NCI-H69 (cell line): ENCODE measurements around the gene DYSF.
A peak's percentile ranks its signal among the peaks of the same experiment; 100 is the strongest.

Experiments
- DNase-seq: peaks from one replicate; lab custom pipeline; 2025; lab: John Stamatoyannopoulos, UW

The DYSF gene

GRCh38 chr2:71603311-71603811 lies 150.0 kb downstream of the DYSF start:
- DNase-seq = no peak

GRCh38 chr2:71603851-71604725 lies 150.7 kb downstream of the DYSF start:
- no peak for DNase-seq

GRCh38 chr2:71604726-71605120 lies 151.4 kb downstream of the DYSF start:
- no peak for DNase-seq

GRCh38 chr2:71605173-71605641 lies 151.8 kb downstream of the DYSF start:
- peak; percentile 18 for DNase-seq

GRCh38 chr2:71605781-71606241 lies 152.4 kb downstream of the DYSF start:
- DNase-seq = peak; percentile 25

GRCh38 chr2:71606244-71606643 lies 152.9 kb downstream of the DYSF start:
- no peak for DNase-seq

- DNase-seq = no peak
Observed at GRCh38 chr2:71607151-71607889, 154.0 kb downstream of the DYSF start.

GRCh38 chr2:71608034-71608433 lies 154.7 kb downstream of the DYSF start:
- no peak for DNase-seq

- DNase-seq = no peak
Observed at GRCh38 chr2:71608441-71608840, 155.1 kb downstream of the DYSF start.

- DNase-seq = no peak
Observed at GRCh38 chr2:71609029-71609428, 155.7 kb downstream of the DYSF start.

GRCh38 chr2:71609441-71609840 lies 156.1 kb downstream of the DYSF start:
- DNase-seq = no peak

- DNase-seq = peak; percentile 6
Observed at GRCh38 chr2:71609958-71610357, 156.6 kb downstream of the DYSF start.

- DNase-seq = no peak
Observed at GRCh38 chr2:71610671-71611070, 157.3 kb downstream of the DYSF start.

- no peak for DNase-seq
Observed at GRCh38 chr2:71611247-71611646, 157.9 kb downstream of the DYSF start.

- no peak for DNase-seq
Observed at GRCh38 chr2:71611781-71612527, 158.6 kb downstream of the DYSF start.

GRCh38 chr2:71612581-71613402 lies 159.4 kb downstream of the DYSF start:
- DNase-seq = no peak

- DNase-seq = no peak
Observed at GRCh38 chr2:71613403-71613952, 160.1 kb downstream of the DYSF start.

GRCh38 chr2:71613953-71614925 lies 160.9 kb downstream of the DYSF start:
- no peak for DNase-seq

- no peak for DNase-seq
Observed at GRCh38 chr2:71614976-71615766, 161.8 kb downstream of the DYSF start.
